KOPT-K1 (cell line): Measurements from ENCODE around the gene CTXND1.
A peak's percentile ranks its signal among the peaks of the same experiment; 100 is the strongest.

Source experiments
- H3K27ac ChIP-seq: fragments of 200-600 bp; sonication (generic); 2 replicates; pipeline ENCODE4 v1.5.1; 2016; ENCODE audit warnings: antibody characterized with exemption, mild to moderate bottlenecking, low read depth, low read length; ENCODE audit not compliant: poor library complexity, severe bottlenecking
- H3K36me3 ChIP-seq: fragments of 200-600 bp; sonication (generic); 2 replicates; pipeline ENCODE4 v1.5.1; 2017; ENCODE audit warnings: antibody characterized with exemption, mild to moderate bottlenecking, low read length, moderate library complexity; ENCODE audit not compliant: insufficient read depth
- H3K9me3 ChIP-seq: fragments of 200-600 bp; sonication (generic); 2 replicates; pipeline ENCODE4 v1.5.1; 2017; ENCODE audit warnings: antibody characterized with exemption, low read length, mild to moderate bottlenecking; ENCODE audit not compliant: insufficient read depth, poor library complexity, severe bottlenecking

CTXND1 gene

DNA sequence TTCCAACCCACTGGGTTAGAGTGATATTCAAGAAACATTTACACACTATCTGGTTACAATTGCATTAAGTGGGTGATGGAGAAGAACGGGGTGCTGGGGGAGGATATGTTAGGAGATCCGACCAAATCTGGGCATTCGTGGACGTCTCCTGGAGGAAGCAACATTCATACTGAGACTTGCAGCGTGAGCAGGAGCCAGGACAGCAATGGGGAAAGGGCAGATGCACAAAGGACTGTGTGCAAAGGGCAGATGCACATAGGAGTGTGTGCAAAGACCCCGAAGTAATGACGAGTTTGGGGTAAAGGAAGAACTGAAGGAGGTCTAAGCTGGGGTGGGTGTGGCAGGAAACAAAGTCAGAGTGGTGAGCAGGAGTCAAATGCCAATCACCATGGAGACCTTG lies 16.1 kb upstream of the CTXND1 start:
- Histone ChIP-seq H3K9me3 (no peaks in the 10 kb centered on the region), H3K27ac (no peak overlapping the region), H3K36me3 (no peaks in the 10 kb centered on the region)

DNA sequence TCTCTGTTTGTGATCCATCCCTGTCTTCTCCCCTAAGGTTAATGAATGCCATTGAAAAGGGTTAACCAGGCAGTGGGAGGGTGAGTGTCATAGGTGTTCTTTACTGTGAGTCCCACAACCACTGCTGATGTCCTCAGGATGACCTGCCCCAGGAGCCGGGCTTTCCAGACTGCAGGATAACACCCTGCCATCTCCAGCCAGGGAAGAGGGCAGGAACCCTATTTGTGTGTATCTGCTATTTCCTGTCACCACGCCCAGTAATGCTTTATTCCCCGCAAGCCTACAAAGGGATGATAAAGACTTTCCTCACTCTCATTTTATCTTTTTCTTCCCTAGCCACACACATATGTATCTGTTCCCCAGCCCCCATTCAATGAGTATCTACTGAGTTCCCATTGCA lies 15.6 kb upstream of the CTXND1 start:
- H3K9me3 ChIP-seq = no peaks in the 10 kb centered on the region
- no peak overlapping the region for H3K27ac ChIP-seq
- H3K36me3 ChIP-seq = no peaks in the 10 kb centered on the region

DNA sequence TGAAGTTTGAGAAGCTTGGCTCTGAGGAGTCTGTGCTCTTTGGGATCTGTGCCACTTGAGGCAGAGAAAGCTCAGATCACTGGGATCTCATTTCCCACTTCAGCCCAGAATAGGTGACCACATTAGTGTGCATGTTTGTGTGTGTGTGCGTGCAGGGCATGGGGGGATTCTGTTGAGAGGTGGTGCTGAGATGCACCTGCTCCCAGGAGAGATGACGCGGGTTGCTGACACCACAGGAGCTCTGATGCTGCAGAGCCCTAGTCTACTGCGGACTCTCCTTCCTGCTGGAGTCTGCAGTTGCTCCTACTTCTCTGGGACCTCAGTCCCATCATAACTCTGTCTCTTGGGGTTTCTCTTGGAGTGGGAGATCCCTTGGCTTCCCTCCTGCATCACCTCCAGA lies 14.7 kb upstream of the CTXND1 start:
- no peak overlapping the region for H3K27ac ChIP-seq
- no peaks in the 10 kb centered on the region for H3K9me3 ChIP-seq
- H3K36me3 ChIP-seq = no peaks in the 10 kb centered on the region

DNA sequence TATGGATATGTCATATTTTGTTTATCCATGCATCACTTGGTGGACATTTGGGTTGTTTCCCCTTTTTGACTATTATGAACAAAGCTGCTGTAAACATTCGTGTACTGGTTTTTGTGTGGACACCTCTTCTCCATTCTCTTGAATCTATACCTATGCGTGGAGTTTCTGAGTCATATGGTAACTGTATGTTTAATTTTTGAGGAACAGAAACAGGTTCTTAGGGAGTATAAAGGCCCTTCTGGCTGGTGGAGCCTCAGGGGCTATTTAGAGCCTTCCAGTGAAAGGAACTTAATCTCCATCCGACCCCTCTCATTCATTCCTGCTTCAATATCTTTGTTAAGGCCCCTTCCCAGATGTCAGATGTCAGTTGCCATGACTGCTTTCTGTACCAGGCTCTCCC lies 14.1 kb upstream of the CTXND1 start:
- no peaks in the 10 kb centered on the region for H3K36me3 ChIP-seq

DNA sequence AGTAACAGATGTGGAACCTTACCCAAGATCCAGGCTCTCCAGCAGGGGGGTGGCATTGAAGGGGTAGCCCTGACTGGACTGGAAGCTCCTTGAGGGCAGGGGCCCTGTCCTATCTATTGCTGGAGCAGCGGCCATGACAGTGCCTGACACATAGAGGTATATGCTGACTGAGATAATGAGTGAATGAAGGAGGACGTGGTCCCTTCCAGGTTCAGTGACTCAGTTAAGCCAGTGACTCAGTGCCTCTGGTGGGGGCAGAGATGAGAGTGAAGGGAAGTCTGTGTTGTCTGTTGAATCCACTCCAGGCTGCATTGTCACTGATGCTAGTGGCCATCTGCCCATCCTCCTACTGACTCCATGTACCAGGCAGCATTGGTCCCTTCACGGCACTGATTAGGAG lies 13.0 kb upstream of the CTXND1 start:
- Histone ChIP-seq H3K27ac (no peak overlapping the region), H3K9me3 (peaks cover 10% of the 10 kb centered on the region), H3K36me3 (no peaks in the 10 kb centered on the region)

More for the DNA sequence above, 14.1 kb upstream of the CTXND1 start:
- Histone ChIP-seq H3K27ac (no peak overlapping the region), H3K9me3 (peaks cover 5% of the 10 kb centered on the region)

DNA sequence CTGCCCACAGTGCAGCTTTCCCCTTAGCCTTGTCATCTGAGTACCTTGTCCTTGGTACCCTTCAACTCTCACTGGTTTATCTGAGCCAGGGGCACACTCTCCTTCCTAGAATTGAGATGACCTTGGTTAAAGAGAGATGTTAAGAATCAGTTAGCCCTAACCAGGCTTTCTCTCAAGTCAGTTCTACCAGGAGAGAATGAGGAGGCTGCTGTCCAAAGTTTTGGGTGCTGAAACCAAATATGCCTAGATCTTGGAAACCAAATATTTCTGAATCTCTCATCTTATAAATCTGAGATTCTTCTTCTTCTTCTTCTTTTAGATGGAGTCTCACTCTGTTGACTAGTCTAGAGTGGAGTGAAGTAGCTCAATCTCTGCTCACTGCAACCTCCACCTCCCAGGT lies 12.0 kb upstream of the CTXND1 start:
- Histone ChIP-seq H3K9me3 (peaks cover 10% of the 10 kb centered on the region), H3K36me3 (no peaks in the 10 kb centered on the region), H3K27ac (no peak overlapping the region)

DNA sequence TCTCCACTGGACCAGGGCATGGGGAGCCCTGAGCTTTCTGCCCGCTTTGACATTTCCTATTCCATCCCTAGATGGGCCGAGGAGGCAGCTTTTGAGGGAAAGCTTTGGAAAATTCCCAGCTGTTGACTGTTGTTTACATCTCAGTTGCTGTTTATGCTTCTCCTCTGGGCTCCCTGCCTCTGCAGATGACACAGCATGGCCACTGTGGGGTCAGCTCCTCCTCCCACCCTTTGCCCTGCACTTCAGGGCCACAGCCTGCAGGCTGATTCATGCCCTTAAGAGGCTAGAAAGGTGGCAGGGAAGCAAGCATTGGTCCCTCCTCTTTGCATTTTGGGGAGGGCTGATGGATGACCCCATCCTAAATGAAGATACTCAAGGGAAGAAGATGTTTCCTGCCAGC lies 8.5 kb upstream of the CTXND1 start:
- H3K27ac ChIP-seq = no peak overlapping the region
- peaks cover 10% of the 10 kb centered on the region for H3K9me3 ChIP-seq
- no peaks in the 10 kb centered on the region for H3K36me3 ChIP-seq

DNA sequence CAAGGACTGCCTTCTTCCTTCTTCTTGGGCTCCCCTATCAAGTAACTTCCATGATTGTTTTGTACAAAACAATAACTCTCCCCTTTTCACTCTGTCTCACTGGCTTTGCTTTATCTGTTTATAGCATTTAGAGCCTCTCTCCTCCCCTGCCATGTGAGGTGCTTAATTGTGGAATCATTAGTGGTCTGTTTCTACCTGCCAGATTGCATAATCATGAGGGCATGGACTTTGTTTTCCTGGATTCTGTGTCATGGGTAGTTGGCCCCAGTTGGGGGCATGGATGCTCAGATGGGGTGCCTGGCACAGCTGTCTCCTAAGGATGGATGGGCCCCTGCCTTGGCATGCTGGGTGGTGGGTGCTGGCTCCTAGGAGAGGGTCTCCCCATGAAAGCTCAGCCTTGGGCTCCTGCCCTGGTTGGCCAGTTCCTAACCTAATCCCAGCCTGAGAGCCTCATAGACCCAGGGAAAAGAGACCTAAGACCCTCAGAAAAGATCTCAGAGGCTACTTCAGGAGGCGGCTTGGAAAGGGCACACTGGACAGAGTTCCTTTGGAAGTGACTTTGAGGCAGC lies 8.0 kb upstream of the CTXND1 start:
- Histone ChIP-seq H3K36me3 (no peaks in the 10 kb centered on the region), H3K9me3 (peaks cover 10% of the 10 kb centered on the region), H3K27ac (no peak overlapping the region)

DNA sequence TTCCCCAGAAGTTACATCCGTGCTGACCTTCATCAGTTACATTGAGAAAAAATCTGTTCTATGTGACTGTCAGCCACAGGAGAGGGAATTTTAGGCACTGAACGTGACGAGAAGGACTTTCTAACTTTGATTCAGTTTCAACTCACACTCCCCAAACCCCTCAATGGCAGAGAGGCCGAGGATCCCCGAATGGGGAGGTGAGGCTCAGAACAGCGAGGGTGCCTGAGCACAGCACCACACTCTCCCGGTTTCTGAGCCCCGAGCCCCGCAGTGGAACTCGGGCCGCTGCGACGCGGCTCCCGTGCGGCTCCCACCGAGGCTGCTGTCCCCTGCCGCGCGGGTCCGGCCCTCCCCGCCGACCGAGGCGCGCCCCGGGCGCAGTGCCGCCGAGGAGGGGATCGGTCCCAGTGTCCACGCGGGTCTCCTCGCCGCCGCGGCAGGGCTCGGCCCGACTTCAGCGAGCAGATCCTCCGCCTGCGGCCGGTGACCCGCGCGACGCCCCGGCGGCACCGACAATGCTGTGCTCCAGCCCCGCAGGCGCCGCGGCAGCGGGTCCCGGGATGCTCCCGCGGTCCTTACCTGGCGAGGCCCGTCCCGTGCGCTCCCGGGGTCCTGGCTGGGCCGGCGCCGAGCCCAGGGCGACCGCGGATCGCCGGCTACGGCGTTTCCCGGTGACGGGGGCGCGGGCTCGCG lies 439 bp downstream of the CTXND1 start:
- H3K9me3 ChIP-seq = no peaks in the 10 kb centered on the region
- no peaks in the 10 kb centered on the region for H3K36me3 ChIP-seq
- no peak overlapping the region for H3K27ac ChIP-seq

DNA sequence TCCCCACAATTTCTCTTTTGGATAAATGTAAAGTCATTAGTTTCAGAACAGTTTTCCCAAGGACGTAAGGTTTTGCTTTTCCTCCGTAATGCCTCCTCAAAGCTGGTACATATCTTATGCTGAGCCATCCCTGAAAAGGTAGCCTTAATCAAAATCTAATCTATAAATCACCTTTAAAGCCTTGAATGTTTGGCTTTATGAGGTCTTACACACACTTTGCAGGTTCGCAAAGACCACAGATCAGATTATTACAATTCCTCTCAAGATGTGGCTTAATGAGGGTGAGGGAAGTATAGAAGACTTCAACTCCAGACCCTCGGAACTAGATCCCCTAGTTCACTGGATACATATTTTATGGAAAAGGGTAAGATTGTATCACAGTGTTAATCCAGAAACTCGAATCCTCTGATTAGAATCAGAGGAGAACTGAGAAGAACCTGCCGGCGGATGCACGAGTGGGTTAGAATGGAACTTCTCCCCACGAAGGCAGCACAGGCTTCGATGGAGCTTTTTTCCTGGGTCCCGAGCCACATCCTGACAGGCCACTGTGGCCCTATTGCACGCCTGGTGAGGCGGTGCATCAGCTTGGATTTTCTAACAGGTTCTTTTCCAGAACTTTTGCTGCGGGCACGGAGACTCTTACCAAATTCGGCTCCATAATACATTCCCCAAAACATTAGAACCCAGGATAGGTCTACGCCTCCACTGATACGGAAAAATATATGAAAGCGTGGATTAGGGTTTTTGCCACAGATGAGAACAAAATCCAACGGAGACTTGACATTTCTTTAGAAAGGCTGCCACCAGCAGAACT lies 1.2 kb downstream of the CTXND1 start:
- no peaks in the 10 kb centered on the region for H3K9me3 ChIP-seq
- no peak overlapping the region for H3K27ac ChIP-seq
- no peaks in the 10 kb centered on the region for H3K36me3 ChIP-seq

DNA sequence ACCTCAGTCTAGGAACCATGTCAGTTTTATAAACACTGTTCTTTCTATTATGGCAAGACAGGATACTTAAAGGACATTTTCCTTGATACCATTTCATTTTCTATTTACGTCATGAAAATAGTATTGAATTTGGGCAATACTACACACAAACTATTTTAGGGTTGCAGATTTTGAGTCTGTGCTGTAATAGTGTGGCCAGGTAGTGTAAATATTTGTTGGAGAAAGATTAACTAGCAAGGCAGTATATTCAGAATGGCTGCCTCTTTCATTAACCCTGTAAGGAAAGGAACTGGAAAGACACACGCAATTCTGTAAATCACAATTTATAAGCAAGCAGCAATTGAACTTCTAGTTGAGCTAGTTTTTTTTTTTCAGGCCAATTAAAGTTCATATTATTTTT lies 2.0 kb downstream of the CTXND1 start:
- no peaks in the 10 kb centered on the region for H3K36me3 ChIP-seq
- no peaks in the 10 kb centered on the region for H3K9me3 ChIP-seq
- H3K27ac ChIP-seq = no peak overlapping the region

DNA sequence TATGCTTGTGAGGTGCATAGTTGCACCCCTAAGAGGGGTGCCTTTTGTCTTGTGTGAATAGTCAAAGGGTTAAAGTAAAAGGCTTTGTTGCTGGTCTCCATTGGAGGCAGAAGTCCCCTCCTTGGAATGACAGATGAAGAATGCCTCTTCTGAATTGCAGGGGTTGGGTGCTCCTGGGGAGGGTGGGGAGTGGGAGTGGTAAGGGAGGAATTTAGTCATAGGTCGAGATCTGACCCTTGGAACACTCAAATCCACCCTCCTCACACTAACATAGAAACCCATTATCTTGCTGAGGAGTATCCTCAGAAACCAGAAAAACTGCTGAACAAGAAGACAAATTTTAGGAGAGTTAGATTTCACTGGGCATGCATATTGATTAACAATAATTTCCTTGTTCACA lies 4.7 kb downstream of the CTXND1 start:
- Histone ChIP-seq H3K27ac (no peak overlapping the region), H3K36me3 (no peaks in the 10 kb centered on the region), H3K9me3 (no peaks in the 10 kb centered on the region)

DNA sequence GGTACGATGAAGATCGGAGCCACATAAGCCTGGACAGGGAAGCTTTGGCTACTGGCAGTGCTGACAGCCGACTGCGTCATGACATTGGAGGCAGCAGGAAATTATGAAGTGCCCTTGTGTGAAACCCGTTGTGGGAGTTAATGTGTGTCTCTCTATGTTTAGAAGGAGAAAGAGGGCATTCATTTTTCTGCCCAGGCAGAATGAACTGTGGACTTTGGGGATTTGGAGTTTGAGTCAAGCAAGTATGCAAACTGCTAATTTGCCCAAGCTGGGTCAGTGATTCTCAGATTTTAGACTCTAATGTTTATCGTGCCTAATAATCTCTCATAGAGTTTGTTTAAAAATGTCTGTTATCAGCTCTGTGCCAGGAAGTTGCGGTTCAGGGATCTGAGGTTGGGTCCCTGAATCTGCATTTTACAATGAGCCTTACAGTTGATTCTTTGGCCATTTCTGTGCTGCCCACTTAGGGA lies 5.6 kb downstream of the CTXND1 start:
- H3K36me3 ChIP-seq = no peaks in the 10 kb centered on the region
- H3K9me3 ChIP-seq = no peaks in the 10 kb centered on the region
- no peak overlapping the region for H3K27ac ChIP-seq

DNA sequence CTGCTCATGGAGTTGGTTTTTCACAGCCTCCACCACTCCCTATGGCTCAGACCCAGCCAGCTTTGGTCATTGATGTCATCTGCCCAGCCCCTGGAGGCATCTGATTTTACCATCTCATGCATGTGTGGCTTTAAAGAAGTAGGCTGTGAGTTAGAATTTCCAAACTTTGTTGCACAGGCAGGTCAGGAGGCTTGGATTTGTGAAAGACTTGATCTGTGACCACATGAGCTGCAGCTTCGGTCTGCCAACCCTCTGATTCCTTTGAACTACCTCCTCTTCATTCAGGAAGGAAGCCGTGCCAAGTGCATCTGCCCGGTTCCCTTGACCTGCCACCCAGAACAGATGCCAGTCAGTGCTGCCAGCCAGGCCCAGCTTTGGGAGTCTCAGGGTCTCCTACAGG lies 9.2 kb downstream of the CTXND1 start:
- Histone ChIP-seq H3K36me3 (no peaks in the 10 kb centered on the region), H3K9me3 (no peaks in the 10 kb centered on the region), H3K27ac (peak overlapping the region; percentile 55)

DNA sequence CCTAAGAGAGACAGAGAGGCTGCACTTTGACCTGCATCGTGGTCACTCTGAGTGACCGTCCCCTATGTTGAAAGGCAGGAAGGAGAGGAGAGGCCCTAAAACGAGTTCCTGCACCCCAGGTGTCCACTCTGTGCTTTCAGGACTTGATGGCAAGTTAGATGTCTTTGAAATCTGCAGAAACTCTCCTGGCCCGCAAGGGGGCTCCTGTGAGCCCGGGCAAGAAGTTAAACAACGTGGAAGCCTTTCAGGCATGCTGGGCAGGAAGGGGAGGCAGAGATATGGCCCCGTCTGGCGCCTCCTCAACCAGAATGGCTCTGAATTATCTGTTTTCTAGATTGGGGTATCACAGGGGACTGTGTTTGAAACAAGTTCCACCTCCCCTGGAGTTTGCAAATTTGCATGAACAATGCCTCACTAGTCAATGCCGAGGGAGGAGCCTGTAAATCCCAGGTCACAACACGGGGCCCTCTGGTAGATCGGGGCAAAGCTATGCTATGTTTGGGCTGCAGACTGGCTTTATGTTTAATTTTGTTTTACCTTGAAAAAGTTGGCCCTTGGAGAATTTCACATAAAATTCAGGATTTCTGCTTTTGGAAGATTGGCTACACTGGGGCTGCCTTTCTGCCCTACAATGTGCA lies 9.8 kb downstream of the CTXND1 start:
- Histone ChIP-seq H3K9me3 (no peaks in the 10 kb centered on the region), H3K36me3 (no peaks in the 10 kb centered on the region), H3K27ac (peak overlapping the region; percentile 55)
